Suppressor macrophage (primary cell): Measurements from ENCODE around the gene LTBP1.
"Not testable (repeated sequence)": the region's sequence is repeated elsewhere in the genome, so short reads cannot be mapped to it uniquely, and the experiment has no call there.

Experiments used
- DNase-seq, 4 experiments: peaks; one replicate each; pipeline ENCODE4 v3.0.0-alpha.2; 2020 to 2022

LTBP1 gene

DNA sequence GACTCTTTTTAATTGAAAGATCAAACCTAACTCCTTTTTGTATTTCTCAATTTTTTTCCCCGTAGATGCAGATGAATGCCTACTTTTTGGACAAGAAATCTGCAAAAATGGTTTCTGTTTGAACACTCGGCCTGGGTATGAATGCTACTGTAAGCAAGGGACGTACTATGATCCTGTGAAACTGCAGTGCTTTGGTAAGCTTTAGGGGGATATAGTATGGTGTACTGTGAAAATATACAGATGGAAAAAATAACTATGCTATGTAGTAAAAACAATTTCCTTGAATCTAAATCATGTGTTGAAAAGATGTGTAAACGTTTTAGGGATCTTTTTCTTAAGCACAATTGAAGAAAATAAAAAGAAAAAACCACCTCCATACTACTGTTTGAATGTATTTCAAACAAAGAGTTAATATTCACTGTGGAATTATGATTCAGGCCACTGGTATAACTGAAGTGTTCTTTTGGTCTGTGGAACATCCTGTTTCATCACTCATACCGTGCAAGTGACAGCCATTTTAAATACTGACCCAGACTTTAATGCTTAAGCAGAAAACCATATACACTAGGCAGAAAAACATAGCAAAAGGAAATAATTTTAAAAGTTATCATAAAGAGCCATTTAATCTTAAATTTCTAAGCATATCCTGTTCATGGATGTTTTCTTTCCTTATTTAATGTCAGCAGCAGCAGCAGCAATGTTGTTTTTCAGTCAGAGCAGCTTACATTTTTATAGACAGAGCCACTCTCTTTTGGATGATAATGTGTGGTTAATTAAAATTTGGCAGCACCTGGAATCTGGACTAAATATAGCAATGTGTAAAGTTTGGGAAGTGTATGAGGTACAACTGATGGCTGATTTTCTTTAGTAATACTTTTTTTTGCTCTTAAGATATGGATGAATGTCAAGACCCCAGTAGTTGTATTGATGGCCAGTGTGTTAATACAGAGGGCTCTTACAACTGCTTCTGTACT lies 416.9 kb downstream of the LTBP1 start:
- no peak for DNase-seq

DNA sequence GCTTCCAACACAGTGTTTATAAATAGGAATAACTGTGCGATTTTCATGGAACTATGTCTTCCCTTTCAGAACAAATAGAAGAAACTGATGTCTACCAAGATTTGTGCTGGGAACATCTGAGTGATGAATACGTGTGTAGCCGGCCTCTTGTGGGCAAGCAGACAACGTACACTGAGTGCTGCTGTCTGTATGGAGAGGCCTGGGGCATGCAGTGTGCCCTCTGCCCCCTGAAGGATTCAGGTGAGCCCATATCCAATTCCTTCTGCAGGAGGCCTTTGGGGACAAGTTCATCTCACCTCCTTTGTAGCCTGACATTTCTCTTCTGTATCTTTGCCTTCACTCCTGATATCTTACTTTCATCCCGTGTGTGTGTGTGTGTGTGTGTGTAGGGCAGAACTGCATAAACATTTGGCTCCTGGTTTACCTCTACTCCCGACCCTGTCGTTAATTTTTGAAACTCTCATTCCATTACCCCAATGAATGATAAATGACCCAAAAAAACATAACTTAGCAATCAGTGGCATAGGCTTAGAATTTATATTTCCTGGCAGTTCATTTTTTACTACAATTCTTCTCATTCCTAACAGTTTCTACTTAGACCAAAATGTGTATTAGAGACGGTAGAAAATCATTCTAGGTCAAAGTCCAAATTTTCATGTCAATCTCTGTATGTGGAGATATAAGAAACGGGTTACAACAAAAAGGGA lies 418.7 kb downstream of the LTBP1 start:
- no peak for DNase-seq

DNA sequence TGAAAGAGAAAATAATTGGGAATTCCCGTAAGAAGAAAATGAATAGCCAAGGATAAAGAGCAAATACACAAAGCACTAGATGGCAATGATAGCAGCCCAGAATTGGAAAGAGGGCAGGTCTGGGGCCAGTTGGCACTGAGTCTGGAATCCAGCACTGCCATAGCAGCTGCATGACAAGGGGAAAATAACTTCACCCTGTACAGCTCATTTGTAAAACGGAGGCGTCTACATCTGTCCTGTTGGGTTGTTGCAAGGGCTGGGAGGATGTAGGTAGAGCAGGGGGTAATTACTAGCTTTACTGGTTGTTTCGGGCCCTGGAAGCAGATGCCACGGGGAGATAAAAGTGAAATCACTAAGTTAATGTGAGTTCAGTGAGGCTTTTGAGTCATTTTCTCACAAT lies 419.7 kb downstream of the LTBP1 start:
- DNase-seq: no peak

DNA sequence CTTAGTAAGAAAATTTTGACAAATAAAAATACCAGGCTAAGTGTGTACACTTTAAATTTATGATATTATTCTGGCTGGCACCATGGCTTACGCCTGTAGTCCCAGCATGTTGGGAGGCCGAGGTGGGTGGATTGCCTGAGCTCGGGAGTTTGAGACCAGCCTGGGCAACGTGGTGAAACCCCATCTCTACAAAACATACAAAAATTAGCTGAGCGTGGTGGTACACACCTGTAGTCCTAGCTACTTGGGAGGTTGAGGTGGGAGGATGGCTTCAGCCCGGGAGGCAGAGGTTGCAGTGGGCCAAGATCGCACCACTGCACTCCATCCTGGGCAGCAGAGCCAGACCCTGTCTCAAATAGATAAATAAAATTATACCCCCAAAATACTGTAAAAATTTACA lies 421.8 kb downstream of the LTBP1 start:
- DNase-seq: not testable (repeated sequence)

DNA sequence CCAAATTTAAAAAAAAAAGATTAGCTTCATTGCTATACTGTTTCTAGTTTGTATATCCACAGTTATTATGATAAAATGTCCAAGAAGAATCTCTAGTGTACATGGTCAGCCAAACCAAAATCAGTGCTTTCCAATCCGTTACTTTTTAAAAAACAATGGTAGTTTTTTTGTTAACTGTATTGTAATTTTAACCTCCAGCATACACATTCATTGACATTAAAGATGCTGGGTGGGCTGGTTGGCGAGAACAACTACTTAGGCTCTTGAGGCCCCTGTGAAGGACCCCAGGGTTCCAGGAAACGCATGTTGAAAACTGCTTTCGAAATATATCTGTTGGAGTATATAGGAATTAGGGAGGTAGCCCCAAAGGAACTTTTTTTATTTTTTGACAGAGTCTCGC lies 422.4 kb downstream of the LTBP1 start:
- DNase-seq: no peak

DNA sequence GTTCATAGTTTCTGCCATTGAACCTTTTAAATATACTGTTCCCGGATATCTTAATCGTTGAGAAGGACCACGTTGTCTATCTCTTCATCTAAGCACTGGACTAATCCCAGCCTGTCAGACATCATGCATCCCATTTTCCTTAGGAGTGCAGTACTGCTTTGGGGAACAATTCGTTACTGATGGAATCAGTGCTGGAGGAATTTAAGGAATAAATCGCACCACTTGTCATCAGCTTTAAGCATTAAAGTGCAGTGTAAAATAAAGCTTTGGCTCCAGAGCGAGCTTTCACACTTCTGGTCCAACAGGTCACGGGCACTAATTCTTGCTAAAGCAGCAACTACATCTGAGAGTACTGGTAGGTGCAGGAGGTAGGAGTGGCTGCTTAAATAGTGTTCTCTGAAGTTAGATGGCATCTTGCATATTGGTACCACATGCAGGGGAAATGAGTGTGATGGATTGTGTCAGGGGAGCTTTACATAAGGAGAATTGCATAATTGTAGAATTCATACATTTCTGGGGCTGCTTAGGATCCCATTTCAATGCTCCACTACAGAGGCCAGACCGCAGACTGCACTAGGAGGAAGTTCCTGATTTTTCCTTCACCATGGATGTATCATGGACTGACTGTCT lies 424.0 kb downstream of the LTBP1 start:
- DNase-seq: peak; percentile 21 to 51 (median 46)

DNA sequence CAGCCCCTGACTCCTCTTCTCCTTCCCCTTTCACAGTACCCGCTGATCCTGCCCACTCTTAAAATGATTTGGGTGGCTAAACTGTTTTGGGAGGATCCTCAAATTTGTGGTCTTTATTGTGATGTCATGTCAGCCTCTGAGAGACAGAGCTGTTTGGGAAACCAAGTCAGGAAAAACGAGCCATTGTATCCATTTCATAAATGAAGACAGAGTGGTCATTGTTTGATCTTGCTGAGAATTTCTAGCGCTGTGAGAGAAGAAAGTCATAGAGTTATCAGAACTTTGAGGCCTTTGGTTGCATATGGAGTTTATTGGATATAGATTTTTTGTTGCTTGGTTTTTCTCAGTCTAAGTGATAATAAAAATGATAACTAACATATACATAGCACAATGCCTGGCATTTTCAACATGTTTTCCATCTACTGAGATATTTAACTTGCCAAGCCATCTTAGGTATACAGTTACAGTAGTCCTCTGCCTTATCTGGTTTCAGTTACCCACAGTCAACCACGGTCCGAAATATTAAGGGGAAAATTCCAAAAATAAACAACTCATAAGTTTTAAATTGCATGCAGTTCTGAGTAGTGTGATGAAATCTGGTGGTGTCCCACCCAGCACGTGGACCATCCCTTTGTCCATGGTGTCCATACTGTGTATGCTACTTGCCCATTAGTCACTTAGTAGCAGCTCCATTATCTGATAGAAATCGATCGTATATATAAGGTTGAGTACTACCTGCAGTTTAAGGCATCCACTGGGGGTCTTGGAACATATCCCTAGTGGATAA lies 424.7 kb downstream of the LTBP1 start:
- no peak for DNase-seq

DNA sequence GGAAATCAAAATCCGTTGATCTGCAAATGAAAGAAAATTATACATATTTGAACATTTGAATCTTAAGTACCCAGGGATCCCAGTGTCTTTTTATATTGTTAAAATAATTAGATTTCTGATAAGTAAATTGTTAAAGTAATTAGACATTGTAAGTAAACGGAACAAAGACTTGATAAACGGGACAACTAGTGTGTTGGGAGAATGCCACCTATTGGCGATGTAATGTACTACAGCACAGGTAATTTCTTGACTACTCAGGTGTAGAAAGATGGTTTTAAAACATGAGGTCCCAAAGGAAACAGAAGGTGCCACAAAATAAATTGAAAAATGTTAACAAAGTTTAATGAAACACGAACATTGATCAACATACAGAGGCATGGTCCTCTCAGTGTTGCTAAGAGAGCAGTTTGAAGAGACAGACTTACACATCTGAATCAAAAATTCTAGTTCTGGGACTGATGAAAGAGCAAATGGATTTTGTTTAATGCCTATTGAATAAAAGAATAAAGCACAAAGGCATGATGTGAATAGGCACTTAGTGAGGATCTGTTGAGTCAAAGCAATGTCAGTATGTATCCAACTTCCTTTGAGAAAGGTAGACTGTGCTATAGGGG lies 426.3 kb downstream of the LTBP1 start:
- peak; percentile 43 to 59 (median 44) for DNase-seq

DNA sequence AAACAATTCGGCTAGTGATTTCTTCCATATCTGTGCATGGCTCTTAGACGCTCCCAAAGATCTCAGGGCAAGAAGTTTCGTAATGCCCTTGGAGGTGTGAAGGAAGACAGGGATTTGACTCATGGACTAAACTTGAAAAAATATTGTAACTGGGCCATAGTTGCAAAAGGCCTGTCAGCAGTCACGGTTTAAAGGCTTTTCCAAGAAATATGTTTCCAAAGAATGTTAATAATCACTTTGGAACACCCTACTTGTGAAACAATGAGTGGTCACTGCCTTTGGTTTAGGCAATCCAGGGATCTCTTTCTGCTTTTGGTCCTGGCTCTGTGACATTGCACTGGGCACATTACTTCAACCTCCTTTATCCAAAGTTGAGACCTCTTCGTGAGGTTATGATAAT lies 427.2 kb downstream of the LTBP1 start:
- DNase-seq: no peak

DNA sequence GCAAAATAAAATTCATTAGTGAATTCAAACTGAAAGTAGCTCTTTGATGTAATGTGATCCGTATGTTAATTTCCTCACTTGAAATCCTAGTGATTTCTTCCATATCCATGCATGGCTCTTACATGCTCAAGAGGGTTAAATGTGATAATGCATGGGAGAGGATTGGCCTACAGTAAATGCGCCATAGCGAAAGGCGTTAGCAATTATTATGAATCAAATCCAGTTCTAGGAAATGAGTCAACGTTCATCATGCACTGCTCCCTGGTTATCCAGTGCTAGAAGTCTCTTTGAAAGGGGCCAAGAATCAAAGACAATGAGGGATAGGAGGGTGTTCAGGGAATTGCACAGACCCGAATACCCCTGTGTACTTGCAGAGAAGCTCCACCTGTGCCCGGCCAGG lies 428.3 kb downstream of the LTBP1 start:
- DNase-seq: no peak

DNA sequence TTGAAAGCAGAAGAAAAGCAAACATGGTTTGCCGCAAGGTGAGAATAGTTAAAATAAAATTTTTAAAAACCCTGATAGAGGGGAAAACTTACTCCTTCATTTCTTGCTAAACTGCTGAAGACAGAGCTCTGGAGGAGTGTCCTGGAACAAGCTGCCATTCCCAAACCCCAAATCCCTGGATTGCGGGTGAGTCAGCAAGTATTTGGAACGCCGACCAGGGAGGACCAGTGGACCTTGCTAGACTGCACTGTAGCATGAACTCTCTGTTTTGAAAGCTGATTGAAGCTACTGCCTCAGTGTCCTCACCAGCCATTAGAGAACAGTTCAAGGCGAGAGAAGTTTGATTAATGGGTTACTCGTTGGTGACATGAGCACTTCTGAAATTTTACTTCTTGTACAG lies 430.3 kb downstream of the LTBP1 start:
- DNase-seq: no peak

DNA sequence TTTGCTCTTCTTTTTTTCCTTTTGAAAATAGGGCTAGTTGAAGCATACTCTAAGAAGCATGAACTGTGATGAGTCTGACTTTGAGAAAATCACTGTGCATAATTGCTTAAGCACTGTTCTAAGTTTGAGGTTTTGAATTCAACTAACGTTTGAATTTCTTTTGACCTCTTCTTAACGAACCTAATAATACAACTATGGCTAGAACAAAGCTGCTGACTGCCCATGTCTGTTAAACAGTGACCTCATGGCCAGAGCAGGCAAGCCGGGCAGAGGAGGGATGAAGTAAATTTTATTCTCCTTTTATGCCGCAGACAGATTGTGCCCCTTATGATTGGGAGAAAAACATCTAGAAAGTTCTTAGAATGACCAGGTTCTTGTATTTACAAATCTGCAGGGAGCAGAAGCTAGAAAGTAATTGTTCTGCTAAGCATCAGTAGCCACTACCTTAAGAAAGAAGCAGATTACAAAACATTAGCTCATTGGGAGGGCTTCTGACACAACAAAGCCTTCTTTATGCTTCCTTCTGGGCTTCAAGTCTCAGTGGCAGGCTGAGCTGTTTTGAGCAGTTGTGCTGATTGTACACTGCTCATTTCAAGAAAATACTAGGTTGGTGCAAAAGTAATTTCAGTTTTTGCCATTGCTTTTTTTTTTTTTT lies 431.9 kb downstream of the LTBP1 start:
- no peak for DNase-seq

DNA sequence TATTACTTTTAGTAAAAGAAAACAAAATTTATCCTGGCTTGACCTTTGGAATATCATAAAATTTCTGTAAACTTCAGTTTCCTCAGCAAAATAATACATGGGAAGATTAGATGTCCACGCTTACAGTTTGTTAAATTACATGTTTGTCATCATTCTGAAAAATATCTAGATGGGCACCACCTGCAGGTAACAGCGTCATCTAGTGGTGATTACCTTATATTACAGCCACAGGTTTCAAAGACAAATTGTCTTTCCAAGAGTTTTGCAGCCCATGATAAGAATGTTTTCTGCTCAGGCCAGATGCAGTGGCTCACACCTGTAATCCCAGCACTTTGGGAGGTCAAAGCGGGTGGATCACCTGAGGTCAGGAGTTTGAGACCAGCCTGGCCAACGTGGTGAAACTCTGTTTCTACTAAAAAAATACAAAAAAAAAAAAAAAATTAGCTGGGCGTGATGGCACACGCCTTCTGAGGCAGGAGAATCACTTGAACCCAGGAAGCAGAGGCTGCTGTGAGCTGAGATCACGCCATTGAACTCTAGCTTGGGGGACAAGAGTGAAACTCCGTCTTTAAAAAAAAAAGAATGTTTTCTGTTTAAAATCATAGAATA lies 433.4 kb downstream of the LTBP1 start:
- DNase-seq: peak in 3 of 4 experiments; percentile 7 to 13 (median 8)

DNA sequence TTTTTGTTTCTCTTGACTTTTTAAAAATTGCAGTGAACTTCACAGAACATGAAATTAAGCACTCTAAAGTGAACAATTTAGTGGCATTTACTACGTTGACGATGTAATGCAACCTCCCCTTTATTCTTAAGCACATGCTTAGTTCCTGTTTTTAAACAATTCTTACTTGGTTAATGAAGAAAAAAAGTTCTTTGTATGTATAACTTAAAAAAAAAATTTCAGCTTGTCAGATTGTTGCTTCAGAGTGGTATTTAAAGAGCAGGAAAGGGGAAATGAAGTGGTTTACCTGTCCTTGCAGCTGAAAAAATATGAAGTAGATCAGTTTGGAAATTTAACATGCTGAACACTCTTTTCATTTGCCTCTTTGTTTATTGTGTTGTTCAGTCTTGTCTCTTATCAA lies 434.0 kb downstream of the LTBP1 start:
- DNase-seq: peak in 2 of 4 experiments; percentile 3 to 19

DNA sequence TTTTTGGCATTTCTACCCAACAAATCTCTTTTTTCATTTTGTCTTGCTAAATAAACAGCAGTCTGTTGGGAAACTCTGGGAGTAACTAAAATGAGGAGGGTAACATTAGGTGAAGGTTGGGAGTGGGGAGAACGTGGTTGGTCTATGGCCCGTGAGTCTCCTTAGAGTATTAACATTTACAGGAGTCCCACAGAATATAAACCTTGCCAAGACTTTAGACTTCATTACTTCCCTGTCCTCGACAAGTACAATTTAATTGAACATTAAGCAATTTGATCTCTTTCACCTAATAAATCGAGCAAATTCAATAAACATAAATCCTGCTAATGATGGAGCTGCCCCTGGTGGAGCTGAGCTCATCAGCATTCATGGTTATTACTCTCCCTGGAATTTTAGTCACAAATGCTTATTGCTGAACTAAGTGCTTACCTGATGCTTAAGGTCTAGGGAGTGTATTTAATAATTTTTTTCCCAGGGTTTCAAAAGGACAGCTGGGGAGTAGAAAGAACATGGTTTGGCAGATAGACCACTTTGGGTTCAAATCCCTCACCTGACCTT lies 434.6 kb downstream of the LTBP1 start:
- no peak for DNase-seq

DNA sequence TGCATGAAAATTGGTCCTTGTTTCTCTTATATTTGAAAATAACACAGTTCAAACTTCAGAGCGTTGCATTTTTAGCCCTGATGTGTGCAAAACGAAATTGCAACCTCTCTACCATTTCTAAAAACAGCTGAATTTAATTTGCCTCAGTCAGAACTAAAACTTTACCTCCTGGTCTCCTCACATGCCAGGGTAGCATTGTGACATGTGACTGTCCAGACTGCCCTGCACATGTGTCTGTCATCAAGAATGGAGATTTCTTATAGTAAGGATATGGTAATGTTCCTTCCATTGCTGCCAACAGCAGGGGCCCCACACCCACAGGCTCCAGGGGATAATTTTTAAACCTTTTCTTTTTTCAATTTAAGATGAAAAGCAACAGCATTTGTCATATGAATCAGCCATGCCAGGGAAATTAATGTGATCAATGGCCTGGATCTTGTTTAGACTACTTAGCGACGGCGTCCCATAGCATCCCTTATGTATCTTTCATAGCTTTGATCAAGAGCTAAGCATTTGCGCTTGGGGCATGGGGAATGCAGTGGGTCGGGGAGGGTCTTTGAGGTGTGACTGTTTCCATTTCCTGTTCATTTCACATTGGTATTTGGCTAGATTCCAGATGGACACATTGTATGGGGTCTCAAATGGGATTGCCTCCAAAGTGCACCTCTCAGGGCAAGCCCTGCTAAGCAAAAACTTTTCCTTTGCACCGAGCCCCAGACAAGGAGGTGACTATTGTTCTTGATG lies 437.3 kb downstream of the LTBP1 start:
- no peak for DNase-seq

DNA sequence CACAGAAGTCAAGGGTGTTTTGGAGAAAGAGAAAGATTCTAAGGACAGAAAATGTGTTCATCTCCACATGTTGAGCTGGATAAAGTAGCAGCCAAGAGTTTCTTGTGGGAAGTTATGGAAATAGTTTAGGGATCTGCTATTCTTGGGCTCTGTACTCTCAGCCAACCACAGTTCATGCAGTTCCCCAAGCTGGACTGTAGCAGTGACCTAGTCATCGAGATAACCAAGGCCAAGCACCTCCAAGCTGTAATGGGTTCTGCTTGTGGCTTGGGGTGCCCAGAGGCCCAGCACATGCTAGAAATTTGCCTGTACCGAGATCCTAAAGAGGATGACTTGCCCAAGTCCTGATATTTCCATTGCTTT lies 437.8 kb downstream of the LTBP1 start:
- DNase-seq: no peak

DNA sequence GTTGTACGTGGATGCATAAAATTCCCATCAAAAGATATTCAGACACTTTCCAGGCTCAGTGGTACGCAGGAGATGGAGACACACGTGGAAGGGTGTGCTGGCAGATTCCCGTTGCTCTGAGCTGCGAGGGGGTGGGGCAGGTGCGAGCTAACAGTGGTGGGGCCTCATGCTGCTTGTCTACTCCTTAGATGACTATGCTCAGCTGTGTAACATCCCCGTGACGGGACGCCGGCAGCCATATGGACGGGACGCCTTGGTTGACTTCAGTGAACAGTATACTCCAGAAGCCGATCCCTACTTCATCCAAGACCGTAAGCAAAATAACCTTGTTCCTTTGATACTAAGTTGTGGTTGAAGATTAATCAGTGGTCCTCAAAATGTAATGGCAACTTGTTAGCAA lies 442.2 kb downstream of the LTBP1 start:
- DNase-seq: no peak

DNA sequence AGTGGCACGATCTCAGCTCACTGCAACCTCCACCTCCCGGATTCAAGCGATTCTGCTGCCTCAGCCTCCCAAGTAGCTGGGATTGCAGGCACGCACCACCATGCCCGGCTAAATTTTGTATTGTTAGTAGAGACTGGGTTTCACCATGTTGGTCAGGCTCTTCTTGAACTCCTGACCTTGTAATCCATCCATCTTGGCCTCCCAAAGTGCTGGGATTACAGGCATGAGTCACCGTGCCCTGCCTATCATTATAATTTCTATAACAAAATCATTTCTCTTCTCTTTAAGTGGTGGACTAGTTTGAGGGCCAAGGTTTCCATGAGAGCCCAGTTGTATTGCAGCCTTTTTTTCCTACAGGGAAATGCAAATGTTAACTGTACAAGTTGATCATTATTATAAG lies 442.9 kb downstream of the LTBP1 start:
- DNase-seq: not testable (repeated sequence)
